Vagina (tissue), 2 donors: ENCODE measurements around the gene EGFR. TPM values are rescaled to one million over a fixed set of nuclear protein-coding genes. Genes with fewer than 3 reads are reported as not detected.

Source experiments
- DNase-seq, 2 donors: peaks; one replicate each; pipeline ENCODE4 v3.0.0-alpha.2; 2017; ENCODE audit errors: extremely low spot score in 2 of 2
- H3K27ac ChIP-seq: fragments of 200-600 bp; sonication (generic); one replicate; pipeline ENCODE4 v1.5.1; 2019
- H3K27me3 ChIP-seq: fragments of 200-600 bp; sonication (generic); one replicate; pipeline ENCODE4 v1.5.1; 2019
- H3K36me3 ChIP-seq, 2 donors: fragments of 200-600 bp; sonication (generic); one replicate each; pipeline ENCODE4 v1.5.1; 2017 to 2019
- H3K4me1 ChIP-seq: fragments of 200-600 bp; sonication (generic); one replicate; pipeline ENCODE4 v1.5.1; 2019
- H3K4me3 ChIP-seq, 2 donors: fragments of 200-600 bp; sonication (generic); 1 replicate in 1 of 2; 2 replicates in 1 of 2; pipeline ENCODE4 v1.5.1; 2016 to 2019
- H3K9me3 ChIP-seq: fragments of 200-600 bp; sonication (generic); one replicate; pipeline ENCODE4 v1.5.1; 2019
- CTCF ChIP-seq, 3 experiments: fragments of 450-650 bp in 2 of 3; fragments of 200-600 bp in 1 of 3; sonication (generic) in 1 of 3; IDR thresholded peaks; one replicate each; pipeline ENCODE4 v1.5.1; 2017 to 2019; ENCODE audit warnings: antibody characterized with exemption in 3 of 3, mild to moderate bottlenecking in 2 of 3, moderate library complexity in 2 of 3
- POLR2A ChIP-seq, 2 donors: fragments of 450-650 bp; IDR thresholded peaks; one replicate each; pipeline ENCODE4 v1.6.1; 2017; ENCODE audit warnings: antibody characterized with exemption in 2 of 2, mild to moderate bottlenecking in 2 of 2, moderate library complexity in 2 of 2
- POLR2AphosphoS5 ChIP-seq, 2 donors: sonication (generic); formaldehyde crosslinking; IDR thresholded peaks; one replicate each; pipeline ENCODE4 v1.9.0; 2017; ENCODE audit warnings: antibody characterized with exemption in 2 of 2, mild to moderate bottlenecking in 2 of 2, low read depth in 1 of 2; ENCODE audit not compliant: insufficient read depth in 1 of 2
- intact Hi-C: fragments of 100-400 bp; cut with DNase I; formaldehyde crosslinking; loops from one replicate; pipeline ENCODE4 v1.15.1; 2023
- total RNA-seq: library from RNA; depleted of rRNA; stranded (reverse); fragments of >200 nt; gene quantifications from one replicate; pipeline ENCODE4 v1.2.3, GENCODE V29; 2016

Gene EGFR
- total RNA-seq, 1 donor from 2014 or later: 130 TPM

GRCh38 chr7:55193245-55193644 lies 174.4 kb downstream of the EGFR start:
- Histone ChIP-seq H3K27me3 (no peaks in the 10 kb centered on the region), H3K4me3 (no peak overlapping the region), H3K9me3 (no peaks in the 10 kb centered on the region), H3K27ac (peak overlapping the region; percentile 49), H3K36me3 (peaks cover 0 to 12% of the 10 kb centered on the region in 2 donors), H3K4me1 (peaks cover 17% of the 10 kb centered on the region)
- intact Hi-C loops: no loop called here
- peak; percentile 46 to 83 for DNase-seq
- TF ChIP-seq CTCF (IDR thresholded peaks at IDR 0.05) (no peak), POLR2AphosphoS5 (IDR thresholded peaks at IDR 0.05; ENCODE audit: insufficient read depth in 1 of 2, low read depth in 1 of 2) (no peak), POLR2A (IDR thresholded peaks at IDR 0.05) (no peak)

DNA sequence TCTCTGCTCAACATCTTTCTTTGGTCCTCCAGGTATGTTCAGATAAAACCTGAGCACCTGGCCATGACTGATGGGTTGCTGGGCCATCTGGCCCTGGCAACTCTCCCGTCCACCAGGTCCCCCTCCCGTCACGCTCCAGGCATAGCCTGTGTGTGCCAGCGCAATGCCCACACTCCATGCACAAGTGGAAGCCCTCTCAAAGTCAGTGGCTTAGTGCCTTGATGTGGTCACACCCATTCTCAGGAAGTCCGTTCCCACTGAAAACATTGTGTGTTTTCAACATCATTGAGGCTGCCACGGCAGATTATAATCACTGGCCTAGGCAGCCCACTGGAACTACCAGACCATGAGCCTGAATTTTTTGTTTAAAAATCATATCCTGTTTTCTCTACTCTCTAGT lies 175.7 kb downstream of the EGFR start:
- H3K27me3 ChIP-seq: no peaks in the 10 kb centered on the region
- H3K4me3 ChIP-seq: no peak overlapping the region
- intact Hi-C loops: no loop called here
- no peaks in the 10 kb centered on the region for H3K9me3 ChIP-seq
- peak in 1 of 2 donors; percentile 25 for DNase-seq
- H3K4me1 ChIP-seq: peaks cover 17% of the 10 kb centered on the region
- peaks cover 0 to 21% of the 10 kb centered on the region in 2 donors for H3K36me3 ChIP-seq
- TF ChIP-seq POLR2AphosphoS5 (IDR thresholded peaks at IDR 0.05; ENCODE audit: insufficient read depth in 1 of 2, low read depth in 1 of 2): no peak
- TF ChIP-seq POLR2A (IDR thresholded peaks at IDR 0.05): no peak
- no peak for TF ChIP-seq CTCF (IDR thresholded peaks at IDR 0.05)
- H3K27ac ChIP-seq: no peak overlapping the region

DNA sequence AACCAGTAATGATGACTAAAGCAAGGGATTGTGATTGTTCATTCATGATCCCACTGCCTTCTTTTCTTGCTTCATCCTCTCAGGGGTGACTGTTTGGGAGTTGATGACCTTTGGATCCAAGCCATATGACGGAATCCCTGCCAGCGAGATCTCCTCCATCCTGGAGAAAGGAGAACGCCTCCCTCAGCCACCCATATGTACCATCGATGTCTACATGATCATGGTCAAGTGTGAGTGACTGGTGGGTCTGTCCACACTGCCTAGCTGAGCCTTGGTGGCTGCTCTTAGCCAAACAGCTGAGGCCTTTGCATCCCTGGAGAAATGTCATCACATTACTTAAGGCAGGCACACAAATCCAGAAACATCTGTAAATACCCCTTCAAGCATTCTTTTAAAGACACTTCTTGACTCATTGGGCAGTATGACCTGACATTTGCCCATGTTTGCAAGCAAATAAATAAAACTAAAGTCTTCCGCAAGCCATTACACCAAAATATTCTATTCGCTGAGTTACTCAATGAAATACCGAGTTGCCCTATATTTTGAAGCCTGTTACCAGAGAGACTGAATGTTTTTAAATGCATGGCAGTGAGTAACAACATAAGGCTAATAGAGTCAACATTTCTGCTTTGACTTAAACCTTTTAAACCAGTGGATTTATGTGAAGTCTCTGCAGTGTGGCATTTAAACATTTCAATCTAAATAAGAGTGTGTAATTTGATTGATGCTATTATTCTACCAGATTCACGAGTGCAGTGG lies 180.0 kb downstream of the EGFR start:
- TF ChIP-seq POLR2AphosphoS5 (IDR thresholded peaks at IDR 0.05; ENCODE audit: insufficient read depth in 1 of 2, low read depth in 1 of 2) (no peak), POLR2A (IDR thresholded peaks at IDR 0.05) (no peak), CTCF (IDR thresholded peaks at IDR 0.05) (no peak)
- Histone ChIP-seq H3K36me3 (peaks cover 0 to 46% of the 10 kb centered on the region in 2 donors), H3K9me3 (no peaks in the 10 kb centered on the region), H3K27ac (no peak overlapping the region), H3K4me1 (no peaks in the 10 kb centered on the region), H3K4me3 (no peak overlapping the region), H3K27me3 (no peaks in the 10 kb centered on the region)
- intact Hi-C loops: no loop called here
- peak; percentile 49 to 83 for DNase-seq

DNA sequence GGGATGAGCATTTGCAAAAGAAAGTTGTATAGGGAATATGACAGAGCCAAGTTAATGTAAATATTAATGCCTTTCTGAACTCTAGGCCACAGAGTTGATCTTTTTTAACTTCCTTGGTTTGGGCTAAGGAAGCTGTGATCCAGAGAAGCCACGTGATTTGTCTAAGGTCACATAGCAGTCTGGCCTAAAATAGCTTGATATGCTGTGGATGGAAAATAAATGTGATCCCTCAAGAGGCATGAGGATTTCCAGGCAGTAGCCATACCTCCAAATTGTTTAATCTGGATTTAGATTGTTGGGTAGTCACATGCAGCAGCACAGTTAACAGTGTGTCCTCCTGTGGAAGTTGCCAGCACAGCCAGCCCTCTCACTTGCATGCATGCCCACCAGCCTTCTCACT lies 180.6 kb downstream of the EGFR start:
- Histone ChIP-seq H3K4me1 (no peaks in the 10 kb centered on the region), H3K36me3 (peaks cover 0 to 50% of the 10 kb centered on the region in 2 donors), H3K27ac (no peak overlapping the region), H3K4me3 (no peak overlapping the region), H3K9me3 (no peaks in the 10 kb centered on the region), H3K27me3 (no peaks in the 10 kb centered on the region)
- no peak for DNase-seq
- intact Hi-C loops: no loop called here
- TF ChIP-seq CTCF (IDR thresholded peaks at IDR 0.05) (no peak), POLR2A (IDR thresholded peaks at IDR 0.05) (no peak), POLR2AphosphoS5 (IDR thresholded peaks at IDR 0.05; ENCODE audit: insufficient read depth in 1 of 2, low read depth in 1 of 2) (no peak)

- peak; percentile 64 to 93 for DNase-seq
- TF ChIP-seq CTCF (IDR thresholded peaks at IDR 0.05): no peak
- Histone ChIP-seq H3K4me1 (no peaks in the 10 kb centered on the region), H3K27ac (no peak overlapping the region), H3K9me3 (no peaks in the 10 kb centered on the region), H3K36me3 (peaks cover 0 to 56% of the 10 kb centered on the region in 2 donors), H3K4me3 (no peak overlapping the region), H3K27me3 (no peaks in the 10 kb centered on the region)
- intact Hi-C loops: no loop called here
Measured at GRCh38 chr7:55200441-55200840, 181.6 kb downstream of the EGFR start.
